LNCAP (cell line): ENCODE measurements around the gene EVC.

Experiments
- TF ChIP-seq, protein P1 (sequence below): fragments of 450-650 bp; IDR thresholded peaks from 2 replicates; pipeline ENCODE4 v1.5.1; 2017; ENCODE audit warnings: mild to moderate bottlenecking

The EVC gene

DNA sequence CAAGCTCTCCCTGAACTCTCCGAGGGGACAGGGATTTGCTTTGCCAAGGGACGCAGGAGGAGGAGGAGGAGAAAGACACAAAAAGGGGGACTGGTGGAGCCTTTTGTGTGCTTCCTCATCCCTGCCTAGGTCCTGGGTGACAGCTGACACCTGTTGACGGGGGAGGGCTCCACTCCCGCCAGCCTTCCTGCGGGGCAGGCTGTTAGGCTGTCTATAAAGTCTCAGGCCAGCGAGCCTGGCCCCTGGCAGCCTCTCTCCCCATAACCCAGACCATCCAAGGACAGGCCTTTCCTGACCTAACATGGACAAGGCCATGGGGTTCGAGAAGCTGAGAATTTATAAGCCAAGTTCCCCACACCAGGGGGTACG is 1.8 kb upstream of the EVC start:
- TF ChIP-seq, protein P1, sequence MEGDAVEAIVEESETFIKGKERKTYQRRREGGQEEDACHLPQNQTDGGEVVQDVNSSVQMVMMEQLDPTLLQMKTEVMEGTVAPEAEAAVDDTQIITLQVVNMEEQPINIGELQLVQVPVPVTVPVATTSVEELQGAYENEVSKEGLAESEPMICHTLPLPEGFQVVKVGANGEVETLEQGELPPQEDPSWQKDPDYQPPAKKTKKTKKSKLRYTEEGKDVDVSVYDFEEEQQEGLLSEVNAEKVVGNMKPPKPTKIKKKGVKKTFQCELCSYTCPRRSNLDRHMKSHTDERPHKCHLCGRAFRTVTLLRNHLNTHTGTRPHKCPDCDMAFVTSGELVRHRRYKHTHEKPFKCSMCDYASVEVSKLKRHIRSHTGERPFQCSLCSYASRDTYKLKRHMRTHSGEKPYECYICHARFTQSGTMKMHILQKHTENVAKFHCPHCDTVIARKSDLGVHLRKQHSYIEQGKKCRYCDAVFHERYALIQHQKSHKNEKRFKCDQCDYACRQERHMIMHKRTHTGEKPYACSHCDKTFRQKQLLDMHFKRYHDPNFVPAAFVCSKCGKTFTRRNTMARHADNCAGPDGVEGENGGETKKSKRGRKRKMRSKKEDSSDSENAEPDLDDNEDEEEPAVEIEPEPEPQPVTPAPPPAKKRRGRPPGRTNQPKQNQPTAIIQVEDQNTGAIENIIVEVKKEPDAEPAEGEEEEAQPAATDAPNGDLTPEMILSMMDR = no peak

DNA sequence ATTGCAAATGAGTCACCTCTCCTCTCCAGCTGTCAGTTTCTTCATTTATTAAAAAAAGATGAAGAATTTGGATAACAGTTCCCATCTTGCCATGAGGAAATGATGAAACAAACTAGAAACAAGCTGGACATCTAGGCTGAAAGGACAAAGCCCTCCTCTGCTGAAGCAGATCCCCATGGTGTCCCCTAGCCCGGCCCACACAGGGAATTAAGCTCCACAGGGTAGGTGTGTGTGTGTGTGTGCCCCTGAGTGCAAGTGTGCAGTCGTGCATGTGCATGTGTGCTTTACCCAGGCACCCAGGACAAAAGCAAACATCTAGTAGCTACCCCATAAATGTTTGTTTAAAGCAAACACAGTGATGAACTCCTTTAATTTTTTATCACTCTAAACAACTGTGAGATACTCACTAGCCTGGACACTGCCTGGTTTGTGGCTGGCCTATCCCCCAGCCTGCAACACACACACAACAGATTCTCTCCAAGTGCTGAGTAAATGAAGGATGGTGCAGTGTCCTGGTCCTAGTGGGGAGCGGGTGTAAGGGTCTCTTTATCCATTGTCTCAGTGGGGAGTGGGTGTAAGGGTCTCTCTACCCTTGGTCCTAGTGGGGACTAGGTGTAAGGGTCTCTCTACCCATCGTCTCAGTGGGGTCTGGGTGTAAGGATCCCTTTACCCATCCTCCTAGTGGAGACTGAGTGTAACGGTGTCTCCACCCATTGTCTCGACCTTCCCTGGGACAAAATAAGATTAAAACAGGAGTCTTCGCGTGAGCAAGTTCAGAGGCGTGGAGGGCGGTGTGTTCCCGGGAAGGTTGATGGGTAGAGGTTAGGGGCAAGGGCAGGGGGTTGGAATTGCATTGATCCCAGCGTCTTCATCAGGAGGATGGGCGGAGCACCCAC is 688 bp upstream of the EVC start:
- TF ChIP-seq, protein P1 = no peak

GRCh38 chr4:5711479-5712184 is 631 bp downstream of the EVC start:
- TF ChIP-seq, protein P1 = no peak

- TF ChIP-seq, protein P1 = no peak
These were observed 1.5 kb downstream of the EVC start for GRCh38 chr4:5712517-5712916.

DNA sequence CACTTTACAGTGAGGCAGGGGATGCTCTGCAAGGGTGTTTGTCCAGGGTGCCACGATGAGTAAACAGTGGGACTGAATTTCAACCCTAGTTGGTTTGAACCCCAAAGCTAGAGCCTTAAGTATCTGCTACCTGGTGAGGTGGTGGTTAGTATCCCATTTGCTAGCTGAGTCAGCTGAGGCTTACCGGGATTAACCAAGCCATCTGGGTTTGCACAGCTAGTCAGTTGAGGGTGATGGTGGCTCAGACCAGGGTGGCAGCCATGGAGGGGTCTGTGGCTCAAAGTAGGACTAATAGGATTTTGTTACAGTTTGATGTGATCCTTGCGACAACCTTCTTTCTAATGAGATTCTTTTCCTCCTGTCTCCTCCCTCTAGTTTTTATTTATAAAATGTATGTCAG is 1.9 kb downstream of the EVC start:
- TF ChIP-seq, protein P1 = no peak

GRCh38 chr4:5713861-5714260 is 2.9 kb downstream of the EVC start:
- TF ChIP-seq, protein P1 = no peak

DNA sequence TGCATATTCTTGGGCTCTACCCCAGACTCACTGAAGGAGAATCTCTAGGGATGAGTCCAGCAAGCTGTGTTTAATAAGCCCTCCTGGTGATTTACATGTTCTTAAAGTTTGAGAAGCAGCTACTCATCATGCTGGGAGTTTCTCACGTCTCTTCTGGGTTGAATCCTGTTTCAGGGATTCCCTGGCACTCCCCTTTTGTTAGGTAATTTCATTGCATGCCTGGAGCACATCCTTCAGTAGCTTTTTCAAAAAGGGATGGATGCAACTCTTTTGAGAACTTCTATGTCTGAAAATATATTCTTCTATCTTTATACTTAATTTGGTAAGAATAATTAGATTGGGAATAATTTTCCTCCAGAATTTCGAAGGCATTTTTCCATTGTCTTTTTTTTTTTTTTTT is 4.4 kb downstream of the EVC start:
- TF ChIP-seq, protein P1 = no peak
